ENCODE results near the gene DNLZ. TPM values are rescaled to one million over a fixed set of nuclear protein-coding genes. Genes with fewer than 3 reads are reported as not detected.

The DNLZ gene
- polyA plus RNA-seq, 2 of the 4 experiments (the other 2 are of a cell fraction): 8.0 to 19.9 TPM

GRCh38 chr9:136380381-136380780, 16.8 kb upstream of the DNLZ start:
- POLR2A ChIA-PET: no interaction called here
- H3K9me3 ChIP-seq: no peaks in the 10 kb centered on the region

GRCh38 chr9:136379891-136380290, 16.3 kb upstream of the DNLZ start:
- ChIA-PET POLR2A (interaction anchor here (0.6 kb wide), 1 partner anchor 8 kb away, joined by 4 read pairs; no protein-coding TSS in a partner anchor), CTCF (interaction anchor here (4.9 kb wide), 1 partner anchor 16 kb away, joined by 27 read pairs; the partner anchor contains the start of gene DNLZ)
- no peak for TF ChIP-seq CBX2 (IDR thresholded peaks at IDR 0.05; ENCODE audit: borderline replicate concordance, low read depth)
- no peak for TF ChIP-seq CBX8 (IDR thresholded peaks at IDR 0.05)
- TF ChIP-seq HOXB5 (CRISPR knock-in tag; IDR thresholded peaks at IDR 0.05): no peak
- TF ChIP-seq CHD2 (IDR thresholded peaks at IDR 0.05; ENCODE audit: low read length, partially characterized antibody): no peak
- DNase-seq (ENCODE audit: low read depth in 1 of 2, low spot score in 1 of 2): no peak
- Histone ChIP-seq H3K4me2 (no peak overlapping the region), H3K4me3 (no peak overlapping the region), H3K9me3 (no peaks in the 10 kb centered on the region), H3K4me1 (no peaks in the 10 kb centered on the region), H3K27ac (no peak overlapping the region)
- no peak for FAIRE-seq
- ATAC-seq: no peak
- 98% methylated on average over 8 of the region's 11 CpGs for WGBS (ENCODE audit: missing lambda C conversion rate)

More at GRCh38 chr9:136380381-136380780, 16.8 kb upstream of the DNLZ start:
- H3K4me3 ChIP-seq: no peak overlapping the region
- H3K4me1 ChIP-seq: no peaks in the 10 kb centered on the region
- no peak overlapping the region for H3K4me2 ChIP-seq
- DNase-seq (ENCODE audit: low read depth in 1 of 2, low spot score in 1 of 2): no peak
- no peak for ATAC-seq
- no peak for FAIRE-seq
- TF ChIP-seq PHF8 (IDR thresholded peaks at IDR 0.05; ENCODE audit: borderline replicate concordance, low read depth) (no peak), KDM1A (IDR thresholded peaks at IDR 0.05; ENCODE audit: low read depth) (no peak), CTCF (IDR thresholded peaks at IDR 0.05) (no peak)
- 91% methylated on average over 15 of the region's 17 CpGs for WGBS (ENCODE audit: missing lambda C conversion rate)
- H3K27ac ChIP-seq: no peak overlapping the region
- CTCF ChIA-PET: interaction anchor here (1.1 to 10.0 kb wide), 4 partner anchors 16 to 154 kb away, joined by 3 to 100 read pairs (median 16); partner anchors contain the start of genes DNLZ and SNAPC4

GRCh38 chr9:136379401-136379800, 15.9 kb upstream of the DNLZ start:
- 100% methylated on average over 1 of the region's 11 CpGs for WGBS (ENCODE audit: missing lambda C conversion rate)
- Histone ChIP-seq H3K9me3 (no peaks in the 10 kb centered on the region), H3K27ac (no peak overlapping the region), H3K4me1 (no peaks in the 10 kb centered on the region), H3K4me2 (no peak overlapping the region), H3K4me3 (no peak overlapping the region)
- FAIRE-seq (no peak), ATAC-seq (no peak), DNase-seq (ENCODE audit: low read depth in 1 of 2, low spot score in 1 of 2) (no peak)
- TF ChIP-seq JUNB (IDR thresholded peaks at IDR 0.05) (no peak), ZFP36 (IDR thresholded peaks at IDR 0.05; ENCODE audit: borderline replicate concordance, partially characterized antibody) (no peak)
- CTCF ChIA-PET: interaction anchor here (1.5 to 4.9 kb wide), 2 partner anchors 13 to 15 kb away, joined by 6 to 27 read pairs; partner anchors contain the start of gene DNLZ
- POLR2A ChIA-PET: interaction anchor here (0.6 kb wide), 1 partner anchor 8 kb away, joined by 4 read pairs; no protein-coding TSS in a partner anchor

- Histone ChIP-seq H3K9me3 (no peaks in the 10 kb centered on the region), H3K4me3 (no peak overlapping the region), H3K27ac (no peak overlapping the region), H3K4me2 (no peak overlapping the region), H3K4me1 (no peaks in the 10 kb centered on the region)
- ChIA-PET POLR2A (no interaction called here), CTCF (interaction anchor here (1.4 to 4.9 kb wide), 3 partner anchors 13 to 41 kb away, joined by 3 to 27 read pairs (median 6); partner anchors contain the start of gene DNLZ)
- no peak for FAIRE-seq
- 91% methylated on average over 18 of the region's 18 CpGs for WGBS (ENCODE audit: missing lambda C conversion rate)
- no peak for DNase-seq (ENCODE audit: low read depth in 1 of 2, low spot score in 1 of 2)
- no peak for ATAC-seq
- no peak for TF ChIP-seq ZNF302 (CRISPR knock-in tag; IDR thresholded peaks at IDR 0.05)
- no peak for TF ChIP-seq RCOR1 (IDR thresholded peaks at IDR 0.05; ENCODE audit: low read depth, low read length)
- no peak for TF ChIP-seq NR3C1 (IDR thresholded peaks at IDR 0.05)
- no peak for TF ChIP-seq EHF (CRISPR knock-in tag; IDR thresholded peaks at IDR 0.05)
- no peak for TF ChIP-seq PHF8 (IDR thresholded peaks at IDR 0.05; ENCODE audit: borderline replicate concordance, low read depth)
- no peak for TF ChIP-seq E2F6 (IDR thresholded peaks at IDR 0.05; ENCODE audit: borderline replicate concordance, low read depth)
- TF ChIP-seq RNF2 (IDR thresholded peaks at IDR 0.05; ENCODE audit: borderline replicate concordance, low read depth): no peak
- no peak for TF ChIP-seq NPAS2 (CRISPR knock-in tag; IDR thresholded peaks at IDR 0.05; ENCODE audit: borderline replicate concordance)
- no peak for TF ChIP-seq ELK1 (IDR thresholded peaks at IDR 0.05; ENCODE audit: low read depth, low read length)
- no peak for TF ChIP-seq HEYL (CRISPR knock-in tag; IDR thresholded peaks at IDR 0.05)
- TF ChIP-seq MYC (IDR thresholded peaks at IDR 0.05; ENCODE audit: borderline replicate concordance, low read length): no peak
- TF ChIP-seq CHD2 (IDR thresholded peaks at IDR 0.05; ENCODE audit: low read length, partially characterized antibody): no peak
- no peak for TF ChIP-seq MAX (IDR thresholded peaks at IDR 0.05)
- TF ChIP-seq ZSCAN20 (CRISPR knock-in tag; IDR thresholded peaks at IDR 0.05): no peak
- no peak for TF ChIP-seq CBX8 (IDR thresholded peaks at IDR 0.05)
- TF ChIP-seq USF2 (IDR thresholded peaks at IDR 0.05): no peak
Measured at GRCh38 chr9:136379003-136379287, 15.4 kb upstream of the DNLZ start.

All from A549 (cell line).